SJSA1 (cell line): ENCODE data around the gene APRT. TPM values are rescaled to one million over a fixed set of nuclear protein-coding genes. Genes with fewer than 3 reads are reported as not detected.

Experiments
- DNase-seq, 2 experiments: peaks; one replicate each; pipeline ENCODE4 v3.0.0-alpha.2; 2015 to 2020; ENCODE audit warnings: low spot score in 2 of 2, low read depth in 1 of 2
- H3K27ac ChIP-seq: fragments of 250-450 bp; sonication (Bioruptor Pico); 2 replicates; pipeline ENCODE4 v1.5.1; 2020; ENCODE audit warnings: mild to moderate bottlenecking, moderate library complexity
- H3K27me3 ChIP-seq: fragments of 250-450 bp; sonication (Bioruptor Pico); replicated peaks from 2 replicates; pipeline ENCODE4 v1.5.1; 2020; ENCODE audit warnings: mild to moderate bottlenecking, moderate library complexity
- H3K36me3 ChIP-seq: fragments of 250-450 bp; sonication (Bioruptor Pico); 2 replicates; pipeline ENCODE4 v1.5.1; 2020; ENCODE audit warnings: mild to moderate bottlenecking
- H3K4me1 ChIP-seq: fragments of 250-450 bp; sonication (Bioruptor Pico); replicated peaks from 2 replicates; pipeline ENCODE4 v1.6.1; 2021; ENCODE audit warnings: mild to moderate bottlenecking
- H3K4me3 ChIP-seq: fragments of 250-450 bp; sonication (Bioruptor Pico); 2 replicates; pipeline ENCODE4 v1.5.1; 2020; ENCODE audit warnings: mild to moderate bottlenecking
- H3K9me3 ChIP-seq: fragments of 250-450 bp; sonication (Bioruptor Pico); replicated peaks from 2 replicates; pipeline ENCODE4 v1.5.1; 2020; ENCODE audit warnings: mild to moderate bottlenecking
- total RNA-seq: library from RNA; depleted of rRNA; stranded (reverse); fragments of >200 nt; shearing (Covaris generic); gene quantifications from 2 replicates; pipeline ENCODE4 v1.2.3, GENCODE V29; 2014

The APRT gene
- total RNA-seq, 1 experiment from 2014 or later: 90.6 TPM

GRCh38 chr16:88850531-88851199 is 38.9 kb upstream of the APRT start:
- Histone ChIP-seq H3K4me1 (peaks cover 17% of the 10 kb centered on the region), H3K36me3 (peaks cover 18% of the 10 kb centered on the region)
- no peak for DNase-seq

GRCh38 chr16:88848557-88848956 is 36.8 kb upstream of the APRT start:
- Histone ChIP-seq H3K4me1 (peaks cover 11% of the 10 kb centered on the region), H3K27me3 (no peaks in the 10 kb centered on the region), H3K9me3 (no peaks in the 10 kb centered on the region), H3K27ac (no peak overlapping the region), H3K4me3 (no peak overlapping the region), H3K36me3 (peaks cover 14% of the 10 kb centered on the region)
- no peak for DNase-seq

More at GRCh38 chr16:88850531-88851199, 38.9 kb upstream of the APRT start:
- Histone ChIP-seq H3K27me3 (no peaks in the 10 kb centered on the region), H3K27ac (no peak overlapping the region), H3K4me3 (no peak overlapping the region), H3K9me3 (no peaks in the 10 kb centered on the region)

GRCh38 chr16:88847654-88848053 is 35.9 kb upstream of the APRT start:
- Histone ChIP-seq H3K4me3 (no peak overlapping the region), H3K36me3 (peaks cover 14% of the 10 kb centered on the region), H3K27ac (no peak overlapping the region), H3K27me3 (no peaks in the 10 kb centered on the region), H3K4me1 (peaks cover 2% of the 10 kb centered on the region), H3K9me3 (no peaks in the 10 kb centered on the region)
- DNase-seq: no peak

- Histone ChIP-seq H3K27ac (no peak overlapping the region), H3K36me3 (peaks cover 10% of the 10 kb centered on the region), H3K27me3 (no peaks in the 10 kb centered on the region), H3K4me1 (no peaks in the 10 kb centered on the region), H3K9me3 (no peaks in the 10 kb centered on the region), H3K4me3 (no peak overlapping the region)
- DNase-seq: no peak
These were observed 34.4 kb upstream of the APRT start for GRCh38 chr16:88846088-88846487.

GRCh38 chr16:88844419-88845036 is 32.8 kb upstream of the APRT start:
- H3K9me3 ChIP-seq: no peaks in the 10 kb centered on the region
- no peak for DNase-seq
- no peak overlapping the region for H3K4me3 ChIP-seq
- H3K27ac ChIP-seq: no peak overlapping the region
- H3K36me3 ChIP-seq: peaks cover 14% of the 10 kb centered on the region
- H3K27me3 ChIP-seq: no peaks in the 10 kb centered on the region
- H3K4me1 ChIP-seq: no peaks in the 10 kb centered on the region

- Histone ChIP-seq H3K4me1 (no peaks in the 10 kb centered on the region), H3K27ac (no peak overlapping the region), H3K9me3 (no peaks in the 10 kb centered on the region), H3K36me3 (peaks cover 21% of the 10 kb centered on the region), H3K27me3 (no peaks in the 10 kb centered on the region), H3K4me3 (no peak overlapping the region)
- DNase-seq: no peak
These were observed 31.5 kb upstream of the APRT start for GRCh38 chr16:88843256-88843655.

GRCh38 chr16:88842806-88843205 is 31.1 kb upstream of the APRT start:
- Histone ChIP-seq H3K4me3 (no peak overlapping the region), H3K27ac (no peak overlapping the region), H3K4me1 (no peaks in the 10 kb centered on the region), H3K9me3 (no peaks in the 10 kb centered on the region), H3K36me3 (peaks cover 21% of the 10 kb centered on the region), H3K27me3 (no peaks in the 10 kb centered on the region)
- no peak for DNase-seq

- H3K36me3 ChIP-seq: peaks cover 18% of the 10 kb centered on the region
- H3K27ac ChIP-seq: no peak overlapping the region
- H3K4me3 ChIP-seq: no peak overlapping the region
- DNase-seq: no peak
- no peaks in the 10 kb centered on the region for H3K4me1 ChIP-seq
- no peaks in the 10 kb centered on the region for H3K27me3 ChIP-seq
- H3K9me3 ChIP-seq: no peaks in the 10 kb centered on the region
These were observed 30.6 kb upstream of the APRT start for GRCh38 chr16:88842308-88842756.

GRCh38 chr16:88841521-88842307 is 30.0 kb upstream of the APRT start:
- no peak overlapping the region for H3K4me3 ChIP-seq
- no peaks in the 10 kb centered on the region for H3K27me3 ChIP-seq
- peaks cover 18% of the 10 kb centered on the region for H3K36me3 ChIP-seq
- no peaks in the 10 kb centered on the region for H3K9me3 ChIP-seq
- H3K4me1 ChIP-seq: no peaks in the 10 kb centered on the region
- DNase-seq: no peak
- no peak overlapping the region for H3K27ac ChIP-seq

- no peaks in the 10 kb centered on the region for H3K4me1 ChIP-seq
- no peak overlapping the region for H3K4me3 ChIP-seq
- H3K27me3 ChIP-seq: no peaks in the 10 kb centered on the region
- H3K9me3 ChIP-seq: no peaks in the 10 kb centered on the region
- no peak overlapping the region for H3K27ac ChIP-seq
- H3K36me3 ChIP-seq: peaks cover 18% of the 10 kb centered on the region
- DNase-seq: no peak
These were observed 29.0 kb upstream of the APRT start for GRCh38 chr16:88840600-88841215.

- Histone ChIP-seq H3K4me3 (no peak overlapping the region), H3K27me3 (no peaks in the 10 kb centered on the region), H3K4me1 (no peaks in the 10 kb centered on the region), H3K27ac (no peak overlapping the region), H3K9me3 (no peaks in the 10 kb centered on the region), H3K36me3 (peaks cover 24% of the 10 kb centered on the region)
- no peak for DNase-seq
These were observed 28.2 kb upstream of the APRT start for GRCh38 chr16:88839745-88840599.

- no peaks in the 10 kb centered on the region for H3K4me1 ChIP-seq
These were observed 27.4 kb upstream of the APRT start for GRCh38 chr16:88839026-88839529.

GRCh38 chr16:88838566-88838965 is 26.8 kb upstream of the APRT start:
- DNase-seq: no peak
- Histone ChIP-seq H3K27ac (no peak overlapping the region), H3K4me3 (no peak overlapping the region), H3K36me3 (peaks cover 27% of the 10 kb centered on the region), H3K4me1 (no peaks in the 10 kb centered on the region), H3K9me3 (no peaks in the 10 kb centered on the region), H3K27me3 (no peaks in the 10 kb centered on the region)

More at GRCh38 chr16:88839026-88839529, 27.4 kb upstream of the APRT start:
- Histone ChIP-seq H3K4me3 (no peak overlapping the region), H3K27me3 (no peaks in the 10 kb centered on the region), H3K36me3 (peaks cover 27% of the 10 kb centered on the region), H3K27ac (no peak overlapping the region), H3K9me3 (no peaks in the 10 kb centered on the region)
- DNase-seq: no peak
